Panc1 (cell line): ENCODE measurements around the gene ATG14.

ENCODE experiments used
- CTCF ChIP-seq: fragments of 450-650 bp; IDR thresholded peaks from 2 replicates; pipeline ENCODE4 v1.5.1; 2017; ENCODE audit warnings: mild to moderate bottlenecking
- POLR2AphosphoS5 ChIP-seq: IDR thresholded peaks from 2 replicates; pipeline ENCODE4 v1.6.1; 2012; ENCODE audit warnings: mild to moderate bottlenecking, low read depth, low read length, moderate library complexity
- REST ChIP-seq, 2 experiments: IDR thresholded peaks; 2 replicates each; pipeline ENCODE4 v1.6.1; 2011 to 2012; ENCODE audit warnings: low read depth in 2 of 2, control low read depth in 1 of 2, low read length in 1 of 2, mild to moderate bottlenecking in 1 of 2, moderate library complexity in 1 of 2; ENCODE audit not compliant: insufficient read depth in 1 of 2
- SIN3A ChIP-seq: IDR thresholded peaks from 2 replicates; pipeline ENCODE4 v1.6.1; 2012; ENCODE audit warnings: low read depth, mild to moderate bottlenecking, low read length, moderate library complexity, borderline replicate concordance; ENCODE audit not compliant: insufficient read depth

- TF ChIP-seq CTCF = no peak
- TF ChIP-seq REST (IDR thresholded peaks at IDR 0.05; ENCODE audit: insufficient read depth in 1 of 2, low read depth in 2 of 2, low read length in 1 of 2) = no peak
- no peak for TF ChIP-seq POLR2AphosphoS5
- no peak for TF ChIP-seq SIN3A
Measured at GRCh38 chr14:55370883-55371455, 40.7 kb downstream of the ATG14 start.
